PC-9 (cell line): Measurements from ENCODE around the gene VENTX.

Experiments used
- CTCF ChIP-seq: fragments of 200-600 bp; sonication (generic); conservative IDR thresholded peaks from 2 replicates; pipeline ENCODE4 v1.6.1; 2017; ENCODE audit warnings: mixed run types, antibody characterized with exemption, mild to moderate bottlenecking, moderate library complexity
- EZH2 ChIP-seq: fragments of 200-600 bp; sonication (generic); IDR thresholded peaks from 2 replicates; pipeline ENCODE4 v1.8.0; 2017; ENCODE audit warnings: antibody characterized with exemption, low read depth

GRCh38 chr10:133268532-133268931 is 30.9 kb downstream of the VENTX start:
- TF ChIP-seq CTCF, result no peak
- no peak for TF ChIP-seq EZH2
